Measurements from ENCODE around the gene SPA17.

SPA17 gene

GRCh38 chr11:124727474-124727873 is 53.8 kb downstream of the SPA17 start:
- no peak for DNase-seq

DNA sequence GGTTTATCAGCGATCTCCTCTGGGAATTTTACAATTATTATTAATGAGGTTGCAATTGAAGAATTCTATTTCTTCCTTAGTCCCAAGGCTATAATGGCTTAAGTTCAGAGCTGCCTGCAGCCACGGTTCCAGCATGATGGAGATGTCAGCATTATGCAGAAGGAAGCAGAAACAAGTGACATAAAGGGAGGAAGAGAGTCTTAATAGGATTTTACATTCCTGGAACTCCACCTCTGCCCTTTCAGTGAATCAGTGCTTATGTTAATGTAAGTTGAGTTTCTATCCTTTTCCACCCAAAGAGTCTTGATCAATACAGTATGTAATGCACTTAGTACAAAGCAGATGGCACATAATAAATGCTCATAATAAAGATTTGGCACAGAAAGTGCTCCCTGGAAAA is 54.4 kb downstream of the SPA17 start:
- DNase-seq: no peak

- no peak for DNase-seq
Measured at GRCh38 chr11:124729571-124729970, 55.9 kb downstream of the SPA17 start.

DNA sequence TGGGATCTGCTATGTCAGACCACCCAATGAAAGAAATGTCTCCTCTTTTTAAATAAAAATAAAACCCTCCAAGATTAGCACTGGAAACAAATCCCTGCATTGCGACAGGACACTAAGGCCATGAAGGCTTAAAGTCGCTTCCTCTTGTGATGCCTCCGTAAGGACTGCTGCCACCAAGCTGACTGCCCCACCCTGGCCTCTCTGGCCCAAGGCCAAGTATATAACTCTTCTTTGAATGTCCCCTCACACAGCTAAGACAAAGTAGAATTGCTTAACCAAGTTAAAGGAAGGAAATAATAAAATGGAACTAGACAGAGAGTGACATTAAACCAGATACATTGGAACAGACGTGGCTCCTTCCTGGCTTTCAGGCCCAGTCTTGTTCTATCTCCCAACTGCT is 58.5 kb downstream of the SPA17 start:
- peak; percentile 97 for DNase-seq

- DNase-seq: peak; percentile 80
Measured at GRCh38 chr11:124736736-124737135, 63.0 kb downstream of the SPA17 start.

DNA sequence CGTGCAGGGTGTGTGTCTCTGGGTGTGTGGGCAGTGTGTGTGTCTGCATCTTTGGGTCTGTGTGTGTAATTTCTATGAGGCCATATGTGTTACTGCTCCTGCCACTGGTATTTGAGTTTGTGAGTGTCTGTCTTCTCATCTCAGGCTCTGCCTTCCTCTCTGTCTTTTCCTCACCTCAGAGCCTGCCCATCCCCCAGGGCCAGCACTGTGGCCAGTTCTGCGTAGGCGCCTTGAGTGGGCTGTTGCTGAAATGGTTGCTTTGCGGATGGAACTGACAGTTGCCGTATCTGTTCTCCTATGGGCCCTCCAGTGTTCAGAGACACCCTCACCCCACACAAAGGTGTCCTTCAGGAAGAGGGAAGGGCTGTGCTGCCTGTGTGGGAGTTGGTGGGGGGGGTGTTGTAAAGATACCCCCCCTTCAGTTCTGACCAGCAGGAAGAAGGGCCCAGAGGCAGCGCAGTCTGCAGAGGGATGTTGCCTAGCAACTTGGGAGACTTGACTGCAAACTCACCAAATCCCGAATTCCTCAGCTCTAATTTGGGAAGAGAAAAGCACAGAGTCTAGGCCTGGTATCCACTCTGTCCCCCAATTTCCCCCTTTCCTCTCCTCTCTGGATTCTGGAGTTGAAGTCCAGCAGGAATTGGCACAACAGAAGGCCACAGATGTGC is 64.1 kb downstream of the SPA17 start:
- peak; percentile 5 for DNase-seq

GRCh38 chr11:124738713-124739478 is 65.2 kb downstream of the SPA17 start:
- DNase-seq: no peak

GRCh38 chr11:124739479-124740276 is 66.0 kb downstream of the SPA17 start, which contains the start of gene NRGN:
NRGN (plus strand) TSS chr11:124739942; CDS start chr11:124740085, 143 bp downstream.
- DNase-seq: peak; percentile 86

- DNase-seq: peak; percentile 68
Measured at GRCh38 chr11:124740277-124740882, 66.7 kb downstream of the SPA17 start.

GRCh38 chr11:124742555-124742954 is 68.9 kb downstream of the SPA17 start:
- DNase-seq: no peak

DNA sequence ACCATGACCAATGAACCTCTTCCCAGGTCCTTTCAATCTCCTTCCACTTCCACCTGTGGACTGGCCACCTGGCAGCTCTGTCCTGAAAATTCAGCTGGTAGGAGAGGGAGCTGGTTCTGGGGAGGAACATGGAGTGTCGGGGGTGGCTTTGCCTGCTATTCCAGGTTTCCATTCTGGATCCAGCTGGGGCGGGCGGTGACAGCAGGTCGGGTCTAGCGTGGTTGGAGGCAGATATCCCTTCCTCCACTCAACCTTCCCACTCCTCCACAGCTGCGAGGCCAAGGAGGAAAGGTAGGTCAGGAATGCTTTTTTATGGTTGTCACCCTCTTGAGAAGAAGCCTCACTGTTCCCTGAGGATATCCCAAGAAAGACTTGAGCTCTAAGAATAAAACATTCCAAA is 69.3 kb downstream of the SPA17 start:
- DNase-seq: no peak

DNA sequence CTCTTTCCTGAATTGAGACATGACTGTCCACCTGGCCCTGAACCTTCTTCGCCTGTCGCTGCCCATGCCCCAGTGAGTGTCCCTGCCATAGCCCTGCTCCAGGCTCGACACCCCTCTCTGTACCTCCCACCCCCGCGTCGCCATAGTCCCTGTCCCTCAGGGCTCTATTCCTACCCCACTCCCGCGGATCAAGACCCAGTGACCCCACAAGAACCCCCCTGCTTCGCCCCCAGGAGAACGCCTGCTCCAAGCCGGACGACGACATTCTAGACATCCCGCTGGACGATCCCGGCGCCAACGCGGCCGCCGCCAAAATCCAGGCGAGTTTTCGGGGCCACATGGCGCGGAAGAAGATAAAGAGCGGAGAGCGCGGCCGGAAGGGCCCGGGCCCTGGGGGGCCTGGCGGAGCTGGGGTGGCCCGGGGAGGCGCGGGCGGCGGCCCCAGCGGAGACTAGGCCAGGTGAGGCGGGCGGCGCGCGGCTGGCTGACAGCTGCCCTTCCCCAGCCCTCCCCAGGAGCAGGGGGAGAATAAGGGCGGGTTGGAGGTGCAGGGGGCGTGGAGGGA is 71.6 kb downstream of the SPA17 start:
- no peak for DNase-seq

- DNase-seq: no peak
Measured at GRCh38 chr11:124745835-124746620, 72.3 kb downstream of the SPA17 start.

- peak; percentile 5 for DNase-seq
Measured at GRCh38 chr11:124746621-124747243, 73.0 kb downstream of the SPA17 start.

Measured in MV-4-11 (cell line).